Fibroblast of upper back skin (primary cell): ENCODE data around the gene TRNAU1AP.
"Not testable (repeated sequence)": the region's sequence is repeated elsewhere in the genome, so short reads cannot be mapped to it uniquely, and the experiment has no call there.

Experiments used
- DNase-seq: peaks from one replicate; pipeline ENCODE4 v3.0.0-alpha.2; 2013

TRNAU1AP gene

GRCh38 chr1:28552758-28553663, at the start of gene TRNAU1AP:
Gene TRNAU1AP (plus strand): TSS chr1:28553085. CDS start chr1:28553111, 26 bp downstream.
- peak; percentile 95 for DNase-seq

DNA sequence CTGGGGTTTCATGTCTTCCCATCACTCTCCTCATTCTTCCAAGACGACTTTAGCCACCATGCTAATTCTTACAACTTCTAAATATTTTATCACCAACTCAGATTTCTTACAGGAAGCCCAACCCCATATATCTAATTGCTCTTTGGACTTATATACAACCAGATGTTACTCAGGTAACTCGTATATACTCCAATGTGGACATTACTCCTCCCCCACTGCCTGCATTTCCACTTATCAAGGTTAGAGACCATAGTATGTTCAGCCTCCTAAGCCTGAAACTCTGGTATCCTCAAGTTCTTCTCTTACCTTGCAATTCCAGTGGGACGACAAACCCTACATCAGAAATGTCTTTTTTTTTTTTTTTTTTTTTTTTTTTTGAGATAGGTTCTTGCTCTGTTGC, 49.8 kb upstream of the TRNAU1AP start:
- no peak for DNase-seq

DNA sequence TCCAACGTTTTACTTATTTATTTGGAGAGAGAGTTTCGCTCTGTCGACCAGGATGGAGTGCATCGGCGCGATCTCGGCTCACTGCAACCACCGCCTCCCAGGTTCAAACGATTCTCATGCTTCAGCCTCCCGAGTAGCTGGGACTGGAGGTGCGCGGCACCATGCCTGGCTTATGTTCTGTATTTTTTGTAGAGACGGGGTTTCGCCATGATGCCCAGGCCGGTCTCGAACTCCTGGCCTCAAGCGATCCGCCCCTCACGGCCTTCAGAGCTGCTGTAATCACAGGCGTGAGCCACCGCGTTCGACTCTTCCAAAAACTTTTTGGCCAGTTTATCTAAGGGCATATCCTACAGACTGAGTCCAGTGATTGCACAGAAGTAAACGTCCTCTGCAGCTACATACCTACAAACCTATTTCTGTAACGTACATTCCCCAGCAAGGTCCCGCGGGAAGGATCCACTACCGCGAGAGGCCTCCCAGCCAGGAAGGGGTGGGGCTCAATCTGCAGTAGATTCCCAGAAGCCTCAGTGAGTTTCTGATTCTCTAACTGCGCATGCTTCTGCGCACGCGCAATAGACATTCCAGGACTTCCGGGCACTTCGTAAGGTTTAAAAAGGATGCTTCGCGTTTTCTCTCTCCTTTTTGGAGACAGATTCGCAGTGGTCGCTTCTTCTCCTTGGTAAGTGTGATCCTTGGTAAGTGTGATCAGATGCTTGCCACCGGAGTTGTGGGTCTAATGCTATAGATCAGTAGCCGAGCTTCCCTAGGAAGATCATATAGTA, 47.3 kb upstream of the TRNAU1AP start, which contains the start of gene RCC1:
TSS of gene RCC1 (plus strand) at position 638 of the 782 bp plus-strand sequence. CDS start 23,824 bp downstream, outside the sequence.
- peak; percentile 100 for DNase-seq

DNA sequence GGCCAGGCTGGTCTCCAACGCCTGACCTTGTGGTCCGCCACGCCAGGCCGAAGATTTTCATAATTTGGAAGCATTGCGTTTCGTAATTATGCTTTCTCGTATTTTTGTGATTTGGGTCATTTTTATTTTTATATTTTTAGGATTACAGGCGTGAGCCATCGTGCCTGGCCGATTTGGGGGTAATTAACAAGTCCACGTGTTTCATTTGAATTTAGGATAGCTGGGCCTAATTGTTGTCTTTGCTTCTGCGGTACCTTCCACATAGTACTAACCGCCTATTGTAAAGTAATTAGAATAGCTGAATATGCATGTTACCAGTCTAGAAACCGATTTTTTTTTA, 46.0 kb upstream of the TRNAU1AP start:
- no peak for DNase-seq

DNA sequence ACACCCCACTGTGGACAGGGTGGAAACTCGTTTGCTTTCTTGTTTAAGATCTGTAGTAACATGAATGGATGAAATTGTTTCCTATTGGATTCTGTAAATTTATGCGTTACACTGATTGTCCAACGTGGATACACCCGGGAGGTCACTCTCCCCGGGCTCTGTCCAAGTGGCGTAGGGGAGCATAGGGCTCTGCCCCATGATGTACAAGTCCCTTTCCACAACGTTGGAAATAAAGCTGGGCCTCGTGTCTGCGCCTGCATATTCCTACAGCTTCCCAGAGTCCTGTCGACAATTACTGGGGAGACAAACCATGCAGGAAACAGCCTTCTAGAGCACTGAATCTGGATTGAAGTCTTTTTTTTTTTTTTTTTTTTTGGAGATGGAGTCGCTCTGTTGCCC, 45.6 kb upstream of the TRNAU1AP start:
- peak; percentile 23 for DNase-seq

- DNase-seq: peak; percentile 17
Observed at GRCh38 chr1:28507646-28508434, 45.0 kb upstream of the TRNAU1AP start.

- DNase-seq: peak; percentile 45
Observed at GRCh38 chr1:28508435-28508754, 44.5 kb upstream of the TRNAU1AP start.

DNA sequence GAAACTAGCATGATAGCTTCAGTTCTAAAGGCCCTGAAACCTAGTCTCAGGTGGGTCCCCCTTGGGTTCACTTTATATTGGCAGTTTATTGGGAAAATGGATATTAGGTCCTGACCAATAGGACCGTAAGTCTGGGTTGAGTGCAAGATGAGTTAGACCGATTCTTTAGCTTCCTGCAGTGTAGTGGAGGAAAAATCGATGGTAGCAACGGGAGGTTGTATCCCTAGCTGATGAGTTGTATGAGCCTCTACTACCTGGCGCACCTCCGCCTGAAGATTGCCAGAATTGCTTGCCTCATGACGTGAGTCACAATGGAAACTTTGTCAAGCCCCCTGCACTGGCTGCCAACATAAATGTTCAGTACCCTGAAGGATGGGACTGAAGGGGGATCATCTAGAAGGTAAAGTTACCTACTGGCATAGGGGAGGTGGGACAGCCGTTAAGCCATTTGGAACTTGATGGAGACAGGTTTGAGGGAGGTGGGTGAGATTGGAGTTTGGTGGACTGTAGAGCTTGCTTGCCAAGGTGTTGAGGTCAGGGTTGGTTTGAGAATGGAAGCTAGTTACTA, 43.1 kb upstream of the TRNAU1AP start:
- DNase-seq: peak; percentile 45

GRCh38 chr1:28510273-28510969, 42.5 kb upstream of the TRNAU1AP start:
- peak; percentile 68 for DNase-seq

GRCh38 chr1:28510970-28511440, 41.9 kb upstream of the TRNAU1AP start:
- peak; percentile 61 for DNase-seq

- peak; percentile 35 for DNase-seq
Observed at GRCh38 chr1:28512058-28512611, 40.8 kb upstream of the TRNAU1AP start.

DNA sequence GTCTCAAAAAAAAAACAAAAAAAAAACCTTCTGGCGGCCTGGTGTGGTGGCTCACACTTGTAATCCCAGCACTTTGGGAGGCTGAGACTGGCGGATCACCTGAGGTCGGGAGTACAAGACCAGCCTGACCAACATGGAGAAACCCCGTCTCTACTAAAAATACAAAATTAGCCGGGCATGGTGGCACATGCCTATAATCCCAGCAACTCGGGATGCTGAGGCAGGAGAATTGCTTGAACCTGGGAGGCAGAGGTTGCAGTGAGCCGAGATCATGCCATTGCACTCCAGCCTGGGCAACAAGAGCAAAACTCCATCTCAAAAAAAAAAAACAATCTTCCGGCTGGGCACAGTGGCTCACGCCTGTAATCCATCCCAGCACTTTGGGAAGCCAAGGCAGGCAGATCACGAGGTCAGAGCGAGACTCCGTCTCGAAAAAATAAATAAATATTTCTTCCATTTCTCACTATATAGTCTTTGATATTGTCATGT, 38.4 kb upstream of the TRNAU1AP start:
- peak; percentile 6 for DNase-seq

- no peak for DNase-seq
Observed at GRCh38 chr1:28516518-28516956, 36.3 kb upstream of the TRNAU1AP start.

DNA sequence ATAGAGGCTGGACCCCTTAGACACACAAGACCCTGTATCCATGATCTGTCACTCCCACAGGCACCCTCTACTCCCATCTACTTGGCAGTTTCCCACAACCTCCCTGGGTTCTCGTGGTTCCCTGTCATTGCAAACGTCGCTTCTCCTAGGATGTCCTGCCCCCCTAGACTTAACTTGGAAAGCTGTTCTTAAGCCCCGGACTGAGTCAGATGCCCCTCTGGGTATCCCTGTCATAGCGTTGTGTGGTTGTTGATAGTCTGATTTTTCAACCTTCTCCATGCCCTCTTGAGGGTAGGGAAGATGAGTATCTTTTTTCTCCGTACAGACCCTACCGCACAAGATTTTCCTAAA, 35.3 kb upstream of the TRNAU1AP start:
- DNase-seq: no peak

DNA sequence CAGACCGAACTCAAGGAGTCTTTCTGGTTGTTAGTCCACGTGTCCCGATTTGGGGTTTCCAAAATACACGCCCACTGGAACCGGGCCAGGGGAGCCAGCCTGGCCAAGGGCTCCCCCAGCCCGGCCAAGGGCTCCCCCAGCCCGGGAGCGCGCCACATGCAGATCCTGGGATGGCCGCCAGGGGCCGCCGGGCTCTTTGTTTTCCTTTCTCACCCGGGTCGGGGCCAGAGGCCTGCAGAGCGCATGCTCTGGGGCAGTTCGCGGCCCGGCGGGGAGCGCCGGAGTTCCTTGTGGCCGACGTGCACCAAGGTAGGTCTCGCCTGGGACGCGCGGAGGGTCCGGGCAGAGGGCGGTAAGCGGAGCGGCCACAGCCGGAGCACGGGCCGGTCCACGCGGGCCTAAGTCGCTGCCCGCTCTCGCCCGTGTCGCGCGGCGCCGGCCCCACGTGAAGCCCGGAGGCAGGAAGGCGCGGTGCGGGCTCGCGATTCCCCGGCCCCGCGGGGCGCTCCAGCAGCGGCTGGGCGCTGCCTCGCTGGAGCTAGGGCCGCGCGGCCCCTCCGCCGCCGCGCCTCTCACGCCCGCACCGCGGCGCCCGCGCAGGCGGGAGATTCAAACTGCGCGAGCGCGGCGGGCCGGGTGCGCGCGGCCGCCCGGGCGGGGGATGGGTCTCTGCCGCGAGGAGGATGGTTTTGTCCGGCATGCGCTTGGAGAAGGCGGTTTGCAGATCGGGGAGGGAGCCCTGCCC, 34.7 kb upstream of the TRNAU1AP start:
- peak; percentile 90 for DNase-seq

GRCh38 chr1:28518745-28519341, 34.0 kb upstream of the TRNAU1AP start:
- DNase-seq: no peak

DNA sequence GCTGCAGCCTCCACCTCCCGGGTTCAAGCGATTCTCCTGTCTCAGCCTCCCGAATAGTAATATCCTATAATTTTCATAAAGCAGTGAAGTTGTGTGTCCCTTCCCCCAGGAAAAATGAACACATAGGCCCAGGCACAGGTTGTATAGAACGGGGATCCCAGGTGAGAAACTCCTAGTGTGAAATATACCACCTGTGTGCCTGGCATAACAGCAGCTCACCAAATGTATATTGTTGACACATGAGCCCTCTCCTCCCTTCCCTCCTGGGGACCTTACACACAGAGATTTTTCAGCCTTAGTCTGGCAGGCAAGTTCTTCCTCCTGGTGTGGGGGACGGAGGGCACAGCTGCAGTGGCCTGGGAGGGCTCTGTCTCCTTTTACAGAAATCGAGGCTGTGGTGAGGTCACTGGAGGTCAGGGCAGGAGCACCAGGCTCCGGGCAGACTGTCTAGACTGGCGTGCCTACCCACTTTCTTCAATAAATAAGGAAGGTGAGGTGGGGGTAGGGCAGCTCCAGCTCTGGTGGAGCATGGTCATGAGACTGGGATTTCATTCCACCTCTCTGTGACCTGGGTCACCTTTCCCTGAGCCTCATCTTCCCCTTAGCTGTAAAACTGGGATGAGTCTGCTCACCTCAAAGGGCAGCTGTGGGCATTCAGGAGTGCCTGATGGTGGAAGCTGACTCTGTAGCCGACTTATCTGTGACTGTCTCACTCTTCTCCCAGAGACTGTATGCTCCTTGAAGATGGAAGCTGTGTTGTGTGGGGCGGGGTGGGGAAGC, 32.7 kb upstream of the TRNAU1AP start:
- DNase-seq: no peak

DNA sequence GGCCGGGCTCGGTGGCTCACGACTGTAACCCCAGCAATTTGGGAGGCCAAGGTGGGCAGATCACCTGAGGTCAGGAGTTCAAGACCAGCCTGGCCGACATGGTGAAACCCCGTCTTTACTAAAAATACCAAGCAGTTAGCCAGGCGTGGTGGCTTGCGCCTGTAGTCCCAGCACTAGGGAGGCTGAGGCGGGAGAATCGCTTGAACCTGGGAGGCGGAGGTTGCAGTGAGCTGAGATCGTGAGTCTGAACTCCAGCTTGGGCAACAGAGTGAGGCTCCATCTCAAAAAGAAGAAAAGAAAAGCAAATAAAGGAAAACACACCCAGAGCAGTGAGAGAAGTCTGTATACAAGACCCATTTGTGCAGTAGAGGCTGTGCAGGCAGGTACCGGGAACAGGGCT, 32.1 kb upstream of the TRNAU1AP start:
- not testable (repeated sequence) for DNase-seq

GRCh38 chr1:28521502-28522164, 31.3 kb upstream of the TRNAU1AP start:
- DNase-seq: no peak
